ENCODE results near the gene MEIS1. TPM values are rescaled to one million over a fixed set of nuclear protein-coding genes. Genes with fewer than 3 reads are reported as not detected.

Gene MEIS1
- total RNA-seq, 1 experiment from 2014 or later = 9.1 TPM

GRCh38 chr2:66497431-66498288 is 62.7 kb downstream of the MEIS1 start:
- POLR2A ChIA-PET (ENCODE audit: unreplicated experiment) = no interaction called here
- TF ChIP-seq EZH2 (IDR thresholded peaks at IDR 0.05; ENCODE audit: low read depth) = no peak
- TF ChIP-seq CTCF (conservative IDR thresholded peaks at IDR 0.05) = no peak
- Histone ChIP-seq H3F3A (ENCODE audit: insufficient read depth, low read depth) (peaks cover 30% of the 10 kb centered on the region), H3K9me2 (ENCODE audit: insufficient read depth) (no peaks in the 10 kb centered on the region), H3K4me3 (peak overlapping the region; percentile 32; the same call in 1 of the 2 replicates), H3K27ac (peak overlapping the region; percentile 91), H3K9me3 (ENCODE audit: insufficient read depth, low read depth) (no peaks in the 10 kb centered on the region), H3K36me3 (ENCODE audit: low read depth) (no peaks in the 10 kb centered on the region), H3K79me2 (ENCODE audit: low read depth) (0 out of 2 replicates have a peak, but pooled peaks cover 6% of the 10 kb centered on the region), H3K4me2 (peak overlapping the region; percentile 73), H2AFZ (no peak overlapping the region), H3K27me3 (ENCODE audit: insufficient read depth, low read depth) (no peaks in the 10 kb centered on the region), H3K4me1 (replicated peaks; ENCODE audit: insufficient read depth) (peaks cover 38% of the 10 kb centered on the region), H4K20me1 (ENCODE audit: insufficient read depth) (no peaks in the 10 kb centered on the region)
- DNase-seq = no peak
- intact Hi-C loops (cut with micrococcal nuclease; ENCODE audit: unreplicated experiment) = loop anchor here (2.0 to 10.0 kb wide), 2 partner anchors 77 to 967 kb away; no protein-coding TSS in a partner anchor
- CTCF ChIA-PET = no interaction called here
- BruUV-seq (replicated peaks) = no TSS peak

GRCh38 chr2:66498289-66498975 is 63.5 kb downstream of the MEIS1 start:
- POLR2A ChIA-PET (ENCODE audit: unreplicated experiment) = no interaction called here
- Histone ChIP-seq H3K4me1 (replicated peaks; ENCODE audit: insufficient read depth) (peaks cover 38% of the 10 kb centered on the region), H3K79me2 (ENCODE audit: low read depth) (0 out of 2 replicates have a peak, but pooled peaks cover 6% of the 10 kb centered on the region), H3F3A (ENCODE audit: insufficient read depth, low read depth) (peaks cover 30% of the 10 kb centered on the region), H3K4me2 (no peak overlapping the region), H3K4me3 (no peak overlapping the region), H3K9me3 (ENCODE audit: insufficient read depth, low read depth) (no peaks in the 10 kb centered on the region), H3K9me2 (ENCODE audit: insufficient read depth) (no peaks in the 10 kb centered on the region), H4K20me1 (ENCODE audit: insufficient read depth) (no peaks in the 10 kb centered on the region), H3K27ac (no peak overlapping the region), H2AFZ (no peak overlapping the region), H3K36me3 (ENCODE audit: low read depth) (no peaks in the 10 kb centered on the region), H3K27me3 (ENCODE audit: insufficient read depth, low read depth) (no peaks in the 10 kb centered on the region)
- BruUV-seq (replicated peaks) = no TSS peak
- TF ChIP-seq EZH2 (IDR thresholded peaks at IDR 0.05; ENCODE audit: low read depth) (no peak), CTCF (conservative IDR thresholded peaks at IDR 0.05) (no peak)
- intact Hi-C loops (cut with micrococcal nuclease; ENCODE audit: unreplicated experiment) = loop anchor here (10.0 kb wide), 1 partner anchor 966 kb away; no protein-coding TSS in a partner anchor
- CTCF ChIA-PET = no interaction called here
- DNase-seq = no peak

GRCh38 chr2:66501267-66501666 is 66.3 kb downstream of the MEIS1 start:
- ChIA-PET CTCF (no interaction called here), POLR2A (ENCODE audit: unreplicated experiment) (no interaction called here)
- intact Hi-C loops (cut with micrococcal nuclease; ENCODE audit: unreplicated experiment) = no loop called here
- Histone ChIP-seq H3K9me2 (ENCODE audit: insufficient read depth) (no peaks in the 10 kb centered on the region), H3F3A (ENCODE audit: insufficient read depth, low read depth) (peaks cover 10% of the 10 kb centered on the region; the same call in 1 of the 2 replicates), H3K4me3 (no peak overlapping the region), H3K79me2 (ENCODE audit: low read depth) (0 out of 2 replicates have a peak, but pooled peaks cover 6% of the 10 kb centered on the region), H3K27me3 (ENCODE audit: insufficient read depth, low read depth) (no peaks in the 10 kb centered on the region), H3K4me1 (replicated peaks; ENCODE audit: insufficient read depth) (peaks cover 16% of the 10 kb centered on the region), H4K20me1 (ENCODE audit: insufficient read depth) (no peaks in the 10 kb centered on the region), H2AFZ (no peak overlapping the region), H3K4me2 (no peak overlapping the region), H3K27ac (no peak overlapping the region), H3K36me3 (ENCODE audit: low read depth) (no peaks in the 10 kb centered on the region), H3K9me3 (ENCODE audit: insufficient read depth, low read depth) (no peaks in the 10 kb centered on the region)
- TF ChIP-seq EZH2 (IDR thresholded peaks at IDR 0.05; ENCODE audit: low read depth) (no peak), CTCF (conservative IDR thresholded peaks at IDR 0.05) (no peak)
- no peak for DNase-seq
- BruUV-seq (replicated peaks) = no TSS peak
